GM19395 (cell line): ENCODE measurements around the gene RRP1.
"Not testable (repeated sequence)": the region's sequence is repeated elsewhere in the genome, so short reads cannot be mapped to it uniquely, and the experiment has no call there.

Source experiments
- ATAC-seq: cut with Tn5 transposase; IDR thresholded peaks from one replicate; pipeline ENCODE4 v1.9.1; 2021; ENCODE audit warnings: mild to moderate bottlenecking, moderate library complexity; ENCODE audit not compliant: unreplicated experiment

The RRP1 gene

GRCh38 chr21:43815107-43815613, 25.8 kb downstream of the RRP1 start:
- ATAC-seq: no peak

- no peak for ATAC-seq
Measured at GRCh38 chr21:43815991-43816390, 26.6 kb downstream of the RRP1 start.

- ATAC-seq: no peak
Measured at GRCh38 chr21:43816611-43817071, 27.3 kb downstream of the RRP1 start.

GRCh38 chr21:43817157-43818086, 28.0 kb downstream of the RRP1 start:
- no peak for ATAC-seq

GRCh38 chr21:43818685-43819084, 29.3 kb downstream of the RRP1 start:
- no peak for ATAC-seq

GRCh38 chr21:43819511-43820405, 30.4 kb downstream of the RRP1 start:
- no peak for ATAC-seq

GRCh38 chr21:43820466-43820865, 31.1 kb downstream of the RRP1 start:
- no peak for ATAC-seq

- not testable (repeated sequence) for ATAC-seq
Measured at GRCh38 chr21:43822166-43822565, 32.8 kb downstream of the RRP1 start.

GRCh38 chr21:43822741-43823140, 33.4 kb downstream of the RRP1 start:
- ATAC-seq: not testable (repeated sequence)

GRCh38 chr21:43824333-43825241, 35.2 kb downstream of the RRP1 start:
- ATAC-seq: no peak

- no peak for ATAC-seq
Measured at GRCh38 chr21:43825242-43825935, 36.0 kb downstream of the RRP1 start.

- no peak for ATAC-seq
Measured at GRCh38 chr21:43825936-43826622, 36.7 kb downstream of the RRP1 start.

- ATAC-seq: no peak
Measured at GRCh38 chr21:43826623-43826974, 37.2 kb downstream of the RRP1 start.

- ATAC-seq: no peak
Measured at GRCh38 chr21:43827015-43827611, 37.7 kb downstream of the RRP1 start.

- no peak for ATAC-seq
Measured at GRCh38 chr21:43829161-43829560, 39.8 kb downstream of the RRP1 start.

- ATAC-seq: no peak
Measured at GRCh38 chr21:43829575-43830119, 40.3 kb downstream of the RRP1 start.

GRCh38 chr21:43832158-43832550, 42.8 kb downstream of the RRP1 start:
- no peak for ATAC-seq

- ATAC-seq: no peak
Measured at GRCh38 chr21:43832648-43833047, 43.3 kb downstream of the RRP1 start.
